Measurements from ENCODE around the gene HEATR9.

HEATR9 gene

GRCh38 chr17:35808240-35808961 is 60.3 kb downstream of the HEATR9 start:
- DNase-seq (ENCODE audit: low read depth in 2 of 2), result no peak

- no peak for DNase-seq (ENCODE audit: low read depth in 2 of 2)
Observed at GRCh38 chr17:35807371-35808144, 61.1 kb downstream of the HEATR9 start.
